Ovary (tissue), 3 donors: ENCODE measurements around the gene CGB7.

ENCODE experiments used
- CTCF ChIP-seq, 3 donors: fragments of 450-650 bp in 2 of 3; fragments of 200-600 bp in 1 of 3; IDR thresholded peaks; one replicate each; pipeline versions ENCODE4 v1.5.1 to v1.8.0; 2016 to 2022; ENCODE audit warnings: antibody characterized with exemption in 3 of 3, mild to moderate bottlenecking in 1 of 3
- POLR2A ChIP-seq: fragments of 450-650 bp; IDR thresholded peaks from one replicate; pipeline ENCODE4 v1.6.1; 2017; ENCODE audit warnings: antibody characterized with exemption, mild to moderate bottlenecking, moderate library complexity
- donor health status: DM: no; HTN: no; CAD: no.

DNA sequence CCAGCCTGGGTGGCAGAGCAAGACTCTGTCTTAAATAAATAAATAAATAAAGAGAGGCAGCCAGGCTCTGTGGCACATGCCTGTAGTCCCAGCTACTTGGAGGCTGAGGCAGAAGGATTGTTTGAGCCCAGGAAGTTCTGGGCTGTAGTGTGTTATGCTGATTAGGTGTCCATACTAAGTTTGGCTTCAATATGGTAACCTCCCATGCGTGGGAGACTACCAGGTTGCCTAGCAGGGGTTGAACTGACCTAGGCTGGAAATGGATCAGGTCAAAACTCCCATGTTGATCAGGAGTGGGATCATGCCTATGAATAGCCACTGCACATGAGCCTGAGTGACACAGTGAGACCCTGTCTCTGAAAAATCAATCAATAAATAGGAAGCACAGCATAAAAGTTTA, 23.7 kb upstream of the CGB7 start:
- TF ChIP-seq CTCF (IDR thresholded peaks at IDR 0.05) (no peak), POLR2A (no peak)
